Activated naive CD8-positive, alpha-beta T cell treated with anti-CD3 and anti-CD28 coated beads, Interleukin-2, amount 50 U/mL, for 24 hours (primary cell): ENCODE data around the gene RPS3.
"Not testable (repeated sequence)": the region's sequence is repeated elsewhere in the genome, so short reads cannot be mapped to it uniquely, and the experiment has no call there.

Source experiments
- ATAC-seq: fragments of 150-1000 bp; cut with Tn5 transposase; one replicate; pipeline ENCODE4 v1.10.0; 2021
- DNase-seq: peaks from one replicate; pipeline ENCODE4 v3.0.0; 2021
- H3K27ac Mint-ChIP-seq: one replicate; pipeline ENCODE4 v1.8.0; 2021; ENCODE audit warnings: mild to moderate bottlenecking, mixed read lengths
- H3K27me3 Mint-ChIP-seq: one replicate; pipeline ENCODE4 v1.8.0; 2021; ENCODE audit warnings: mixed read lengths
- H3K36me3 Mint-ChIP-seq: one replicate; pipeline ENCODE4 v1.8.0; 2021; ENCODE audit warnings: low read depth, mixed read lengths
- H3K4me1 Mint-ChIP-seq: one replicate; pipeline ENCODE4 v1.8.0; 2021; ENCODE audit warnings: mixed read lengths
- H3K4me3 Mint-ChIP-seq: one replicate; pipeline ENCODE4 v1.8.0; 2021; ENCODE audit warnings: mild to moderate bottlenecking, moderate library complexity, mixed read lengths
- H3K9me3 Mint-ChIP-seq: one replicate; pipeline ENCODE4 v1.8.0; 2021; ENCODE audit warnings: mixed read lengths

The RPS3 gene

GRCh38 chr11:75371949-75372876 lies 27.1 kb upstream of the RPS3 start:
- Mint-ChIP-seq H3K27me3 (no peaks in the 10 kb centered on the region), H3K36me3 (no peaks in the 10 kb centered on the region), H3K4me3 (no peak overlapping the region), H3K9me3 (no peaks in the 10 kb centered on the region), H3K4me1 (peaks cover 18% of the 10 kb centered on the region), H3K27ac (no peak overlapping the region)
- no peak for ATAC-seq
- no peak for DNase-seq

DNA sequence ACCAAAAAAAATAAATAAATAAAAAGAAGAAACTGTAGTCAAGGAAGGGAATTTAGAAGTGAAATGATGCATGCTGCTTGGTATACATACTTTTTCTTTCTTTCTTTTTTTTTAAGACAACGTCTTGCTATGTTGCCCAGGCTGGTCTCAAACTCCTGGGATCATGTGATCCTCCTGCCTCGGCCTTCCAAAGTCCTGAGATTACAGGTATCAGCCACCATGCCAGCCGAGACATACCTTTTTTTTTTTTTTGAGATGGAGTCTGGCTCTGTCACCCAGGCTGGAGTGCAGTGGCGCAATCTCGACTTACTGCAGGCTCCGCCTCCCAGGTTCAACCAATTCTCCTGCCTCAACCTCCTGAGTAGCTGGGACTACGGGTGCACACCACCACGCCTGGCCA lies 26.1 kb upstream of the RPS3 start:
- no peak for ATAC-seq
- Mint-ChIP-seq H3K27me3 (no peaks in the 10 kb centered on the region), H3K27ac (no peak overlapping the region), H3K4me3 (no peak overlapping the region), H3K9me3 (no peaks in the 10 kb centered on the region), H3K36me3 (no peaks in the 10 kb centered on the region), H3K4me1 (peaks cover 15% of the 10 kb centered on the region)
- DNase-seq = no peak

DNA sequence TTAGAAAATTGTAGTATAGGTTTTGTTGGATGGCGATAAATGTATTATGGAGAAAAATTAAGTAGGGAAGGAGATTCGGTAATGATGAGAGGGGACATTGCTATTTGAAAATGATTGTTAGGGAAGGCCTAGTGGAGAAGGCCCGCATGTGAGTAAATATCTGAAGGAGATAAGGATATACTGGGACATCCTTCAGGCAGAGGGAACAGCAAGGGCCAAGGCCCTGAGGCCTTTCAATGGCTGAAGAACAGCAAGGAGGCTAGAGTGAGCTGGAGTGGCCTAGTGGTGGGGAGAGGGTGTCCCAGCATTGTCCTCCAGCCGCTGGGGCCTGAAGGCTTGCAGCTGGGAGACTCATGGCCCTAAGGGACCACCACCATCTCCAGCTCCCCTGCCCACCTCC lies 24.7 kb upstream of the RPS3 start:
- no peaks in the 10 kb centered on the region for H3K9me3 Mint-ChIP-seq
- no peak overlapping the region for H3K27ac Mint-ChIP-seq
- no peaks in the 10 kb centered on the region for H3K27me3 Mint-ChIP-seq
- no peak for DNase-seq
- no peaks in the 10 kb centered on the region for H3K36me3 Mint-ChIP-seq
- H3K4me3 Mint-ChIP-seq = no peak overlapping the region
- peaks cover 5% of the 10 kb centered on the region for H3K4me1 Mint-ChIP-seq
- no peak for ATAC-seq

DNA sequence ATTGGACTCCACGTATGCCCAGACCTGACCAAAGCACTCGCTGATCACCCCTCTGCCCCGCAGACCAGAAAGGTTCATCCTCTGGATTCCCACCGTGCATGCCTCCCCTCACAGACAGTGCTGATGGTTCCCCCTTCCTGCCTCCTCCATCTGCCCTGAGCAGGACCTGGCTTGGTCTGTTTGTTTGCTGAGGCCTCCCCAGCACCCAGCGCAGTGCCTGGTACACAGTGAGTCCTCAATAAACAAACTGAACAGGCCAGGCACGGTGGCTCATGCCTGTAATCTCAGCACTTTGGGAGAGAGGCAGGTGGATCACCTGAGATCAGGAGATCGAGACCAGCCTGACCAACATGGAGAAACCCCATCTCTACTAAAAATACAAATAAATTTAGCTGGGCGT lies 23.7 kb upstream of the RPS3 start:
- no peak for ATAC-seq
- Mint-ChIP-seq H3K4me3 (no peak overlapping the region), H3K36me3 (no peaks in the 10 kb centered on the region), H3K9me3 (no peaks in the 10 kb centered on the region), H3K27ac (no peak overlapping the region), H3K27me3 (no peaks in the 10 kb centered on the region), H3K4me1 (no peaks in the 10 kb centered on the region)
- DNase-seq = no peak

GRCh38 chr11:75376175-75376574 lies 23.1 kb upstream of the RPS3 start:
- H3K9me3 Mint-ChIP-seq = no peaks in the 10 kb centered on the region
- no peaks in the 10 kb centered on the region for H3K4me1 Mint-ChIP-seq
- no peaks in the 10 kb centered on the region for H3K27me3 Mint-ChIP-seq
- ATAC-seq (no peak), DNase-seq (no peak)
- no peak overlapping the region for H3K4me3 Mint-ChIP-seq
- H3K36me3 Mint-ChIP-seq = no peaks in the 10 kb centered on the region
- H3K27ac Mint-ChIP-seq = no peak overlapping the region

GRCh38 chr11:75378776-75379175 lies 20.5 kb upstream of the RPS3 start:
- not testable (repeated sequence) for H3K27ac Mint-ChIP-seq, ATAC-seq, H3K9me3 Mint-ChIP-seq, H3K36me3 Mint-ChIP-seq, DNase-seq, H3K27me3 Mint-ChIP-seq, H3K4me1 Mint-ChIP-seq, H3K4me3 Mint-ChIP-seq

DNA sequence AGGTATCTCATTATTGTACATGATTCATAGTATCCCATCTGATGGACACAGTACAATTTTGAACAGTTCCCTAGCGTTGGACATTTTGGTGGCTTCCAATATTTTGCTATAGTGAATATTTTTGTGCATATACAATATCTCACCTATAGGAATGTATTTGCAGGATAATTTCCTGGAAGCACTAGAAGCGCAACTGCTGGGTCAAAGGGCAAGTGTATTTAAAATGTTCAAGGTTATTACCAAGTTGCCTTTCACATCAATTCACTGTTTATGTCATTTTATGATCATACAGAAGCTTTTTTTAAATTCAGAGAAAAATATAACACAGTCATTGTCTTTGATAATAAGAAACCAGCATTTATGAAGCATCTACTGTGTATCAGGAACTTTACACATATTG lies 19.1 kb upstream of the RPS3 start:
- H3K27ac Mint-ChIP-seq = no peak overlapping the region
- ATAC-seq = no peak
- H3K36me3 Mint-ChIP-seq = no peaks in the 10 kb centered on the region

GRCh38 chr11:75380716-75381420 lies 18.4 kb upstream of the RPS3 start:
- Mint-ChIP-seq H3K27me3 (no peaks in the 10 kb centered on the region), H3K36me3 (no peaks in the 10 kb centered on the region), H3K4me3 (no peak overlapping the region), H3K9me3 (no peaks in the 10 kb centered on the region), H3K27ac (no peak overlapping the region), H3K4me1 (peaks cover 17% of the 10 kb centered on the region)
- DNase-seq (no peak), ATAC-seq (no peak)

More for the DNA sequence above, 19.1 kb upstream of the RPS3 start:
- no peaks in the 10 kb centered on the region for H3K27me3 Mint-ChIP-seq
- H3K9me3 Mint-ChIP-seq = no peaks in the 10 kb centered on the region
- H3K4me3 Mint-ChIP-seq = no peak overlapping the region
- peaks cover 17% of the 10 kb centered on the region for H3K4me1 Mint-ChIP-seq
- no peak for DNase-seq

GRCh38 chr11:75383246-75383645 lies 16.1 kb upstream of the RPS3 start:
- Mint-ChIP-seq H3K9me3 (no peaks in the 10 kb centered on the region), H3K27ac (no peak overlapping the region), H3K4me1 (peaks cover 17% of the 10 kb centered on the region), H3K36me3 (no peaks in the 10 kb centered on the region), H3K4me3 (no peak overlapping the region), H3K27me3 (no peaks in the 10 kb centered on the region)
- no peak for DNase-seq
- no peak for ATAC-seq

GRCh38 chr11:75384438-75385080 lies 14.8 kb upstream of the RPS3 start:
- Mint-ChIP-seq H3K4me1 (peaks cover 17% of the 10 kb centered on the region), H3K27ac (no peak overlapping the region), H3K4me3 (peak overlapping the region; percentile 26), H3K9me3 (no peaks in the 10 kb centered on the region), H3K36me3 (no peaks in the 10 kb centered on the region), H3K27me3 (no peaks in the 10 kb centered on the region)
- ATAC-seq (peak; percentile 82), DNase-seq (peak; percentile 82)

DNA sequence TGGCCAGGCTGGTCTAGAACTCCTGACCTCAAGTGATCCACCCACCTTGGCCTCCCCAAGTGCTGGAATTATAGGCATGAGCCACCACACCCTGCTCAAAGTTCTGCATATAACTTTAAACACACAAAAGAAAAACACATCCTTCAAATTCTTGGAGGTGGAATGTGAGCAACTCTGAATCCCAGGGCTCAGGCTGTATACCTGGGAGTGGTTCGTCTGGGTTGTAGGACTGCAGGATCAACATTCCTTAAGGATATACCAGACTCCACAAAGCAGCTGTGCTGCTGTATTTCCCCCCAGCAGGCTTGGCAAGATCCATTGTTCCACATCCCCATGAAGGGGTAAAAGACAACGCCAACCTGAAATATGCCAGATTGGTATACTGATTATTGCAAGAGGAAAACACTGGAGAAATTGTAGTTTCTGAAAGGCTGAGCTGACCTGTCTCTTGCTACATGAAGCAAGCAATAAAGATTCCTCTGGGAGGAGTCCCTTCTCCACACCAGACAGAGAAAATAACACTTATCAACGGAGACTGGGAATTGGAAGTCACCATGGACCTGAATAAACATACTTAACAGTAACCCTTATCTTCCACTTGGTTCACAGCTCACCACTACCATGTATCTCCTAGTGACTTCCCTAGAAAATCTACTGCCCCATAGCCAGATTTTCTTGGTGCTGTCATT lies 12.2 kb upstream of the RPS3 start:
- peaks cover 17% of the 10 kb centered on the region for H3K4me1 Mint-ChIP-seq
- H3K9me3 Mint-ChIP-seq = no peaks in the 10 kb centered on the region
- ATAC-seq = no peak
- H3K36me3 Mint-ChIP-seq = no peaks in the 10 kb centered on the region
- no peak for DNase-seq
- H3K27me3 Mint-ChIP-seq = peaks cover 4% of the 10 kb centered on the region
- H3K27ac Mint-ChIP-seq = no peak overlapping the region
- no peak overlapping the region for H3K4me3 Mint-ChIP-seq

GRCh38 chr11:75387736-75388294 lies 11.5 kb upstream of the RPS3 start:
- peaks cover 4% of the 10 kb centered on the region for H3K27me3 Mint-ChIP-seq
- DNase-seq (no peak), ATAC-seq (no peak)
- peaks cover 17% of the 10 kb centered on the region for H3K4me1 Mint-ChIP-seq
- no peaks in the 10 kb centered on the region for H3K36me3 Mint-ChIP-seq
- H3K27ac Mint-ChIP-seq = no peak overlapping the region
- H3K9me3 Mint-ChIP-seq = no peaks in the 10 kb centered on the region
- H3K4me3 Mint-ChIP-seq = no peak overlapping the region

DNA sequence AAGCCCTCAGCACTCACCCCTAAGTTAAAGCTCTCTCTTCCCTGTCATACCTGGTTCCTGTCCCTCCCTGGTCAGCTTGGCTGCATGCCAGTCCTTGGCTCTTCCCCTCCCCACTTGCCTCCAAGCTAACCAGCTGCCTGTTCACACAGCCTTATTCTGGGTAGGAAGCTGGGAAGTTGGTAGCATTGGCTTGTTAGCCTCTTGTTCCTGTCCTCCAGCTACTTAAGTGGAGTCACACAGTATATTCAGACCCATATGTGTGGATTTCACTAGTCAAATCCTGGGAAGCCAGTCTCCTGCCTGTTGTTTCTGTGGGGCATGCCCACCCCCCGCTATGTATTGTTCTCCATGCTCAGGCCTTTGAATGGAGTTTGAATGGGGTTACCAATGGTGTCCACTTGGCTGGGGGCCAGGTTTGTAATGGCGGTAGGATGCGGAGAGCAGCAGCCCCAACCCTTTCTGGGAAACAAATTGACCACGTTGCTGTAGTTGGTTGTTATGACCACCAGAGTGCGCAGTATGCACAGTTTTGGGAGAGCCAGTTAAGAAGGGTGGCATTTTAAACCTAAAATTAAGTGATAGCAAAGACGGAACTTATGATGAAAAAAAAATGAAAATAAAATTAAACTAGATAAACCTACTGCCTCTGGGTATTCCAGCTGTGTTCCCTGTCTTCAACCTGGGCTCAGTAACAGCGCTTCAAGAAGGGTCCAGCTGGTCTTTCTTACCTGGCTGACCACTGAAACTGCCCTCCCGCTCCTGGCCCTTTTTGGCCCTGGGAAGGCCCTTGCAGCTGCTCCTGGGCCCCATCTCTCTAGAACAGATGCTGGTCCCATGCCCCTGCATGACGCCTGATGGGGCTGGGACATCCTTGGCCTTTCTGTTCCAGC lies 10.7 kb upstream of the RPS3 start:
- peak; percentile 73 for ATAC-seq
- peaks cover 10% of the 10 kb centered on the region for H3K4me1 Mint-ChIP-seq
- H3K36me3 Mint-ChIP-seq = no peaks in the 10 kb centered on the region
- H3K4me3 Mint-ChIP-seq = no peak overlapping the region
- H3K9me3 Mint-ChIP-seq = no peaks in the 10 kb centered on the region
- peaks cover 4% of the 10 kb centered on the region for H3K27me3 Mint-ChIP-seq
- DNase-seq = peak; percentile 70
- no peak overlapping the region for H3K27ac Mint-ChIP-seq
